Measurements from ENCODE around the gene NDUFS2. TPM values are rescaled to one million over a fixed set of nuclear protein-coding genes. Genes with fewer than 3 reads are reported as not detected.

Gene NDUFS2
- total and polyA plus RNA-seq, 10 of the 15 experiments (the other 5 are each of a cell fraction or from before 2014, with no cell fraction given) = 66.5 to 215 (median 148) TPM

DNA sequence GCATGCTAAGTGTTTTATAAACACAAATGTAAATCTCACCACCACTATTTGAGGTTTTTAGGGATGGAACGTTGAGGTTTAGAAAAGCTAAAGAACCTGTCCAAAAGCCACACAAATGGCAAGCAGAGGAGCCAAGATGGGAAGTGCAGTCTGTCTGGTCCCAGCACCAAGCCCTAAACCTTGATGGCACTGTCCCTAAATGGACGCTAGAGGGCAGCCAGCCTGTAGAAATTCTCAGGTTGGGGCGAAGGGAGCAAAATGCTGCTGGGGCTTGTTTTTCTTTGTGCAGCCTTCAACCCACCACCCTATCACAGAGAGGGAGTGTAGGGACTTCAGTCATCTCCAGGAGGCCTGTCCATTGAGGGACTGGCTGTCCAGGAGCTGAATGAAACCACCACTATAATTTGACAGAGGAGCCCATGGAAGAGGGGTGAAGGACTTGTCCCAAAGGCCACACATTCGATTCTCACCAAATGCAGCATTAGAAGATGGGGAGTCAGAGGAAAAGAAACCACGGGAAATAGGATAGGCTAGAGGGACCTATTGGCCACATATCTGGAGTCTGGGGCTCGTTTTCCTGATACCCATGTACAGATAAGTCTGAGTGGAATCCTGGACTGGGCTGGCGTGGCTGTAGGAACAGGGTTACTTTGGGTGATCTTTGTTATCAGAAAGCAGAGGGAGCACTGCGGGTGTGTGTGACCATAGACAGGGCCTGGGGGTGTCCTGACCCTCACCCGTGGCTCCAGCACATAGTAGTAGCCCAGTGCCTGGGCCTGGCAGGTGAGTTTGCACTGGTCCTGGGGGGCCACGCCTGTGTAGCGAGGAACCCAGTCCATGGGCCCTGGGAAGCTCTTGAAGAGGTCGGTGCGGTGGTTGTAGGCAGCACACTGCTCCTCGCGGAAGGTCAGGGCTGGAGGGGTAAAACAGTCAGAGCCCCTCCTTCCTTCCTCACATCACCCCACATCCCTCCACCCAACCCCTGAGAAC is 9.4 kb upstream of the NDUFS2 start (continued):
- TF ChIP-seq, protein P1, sequence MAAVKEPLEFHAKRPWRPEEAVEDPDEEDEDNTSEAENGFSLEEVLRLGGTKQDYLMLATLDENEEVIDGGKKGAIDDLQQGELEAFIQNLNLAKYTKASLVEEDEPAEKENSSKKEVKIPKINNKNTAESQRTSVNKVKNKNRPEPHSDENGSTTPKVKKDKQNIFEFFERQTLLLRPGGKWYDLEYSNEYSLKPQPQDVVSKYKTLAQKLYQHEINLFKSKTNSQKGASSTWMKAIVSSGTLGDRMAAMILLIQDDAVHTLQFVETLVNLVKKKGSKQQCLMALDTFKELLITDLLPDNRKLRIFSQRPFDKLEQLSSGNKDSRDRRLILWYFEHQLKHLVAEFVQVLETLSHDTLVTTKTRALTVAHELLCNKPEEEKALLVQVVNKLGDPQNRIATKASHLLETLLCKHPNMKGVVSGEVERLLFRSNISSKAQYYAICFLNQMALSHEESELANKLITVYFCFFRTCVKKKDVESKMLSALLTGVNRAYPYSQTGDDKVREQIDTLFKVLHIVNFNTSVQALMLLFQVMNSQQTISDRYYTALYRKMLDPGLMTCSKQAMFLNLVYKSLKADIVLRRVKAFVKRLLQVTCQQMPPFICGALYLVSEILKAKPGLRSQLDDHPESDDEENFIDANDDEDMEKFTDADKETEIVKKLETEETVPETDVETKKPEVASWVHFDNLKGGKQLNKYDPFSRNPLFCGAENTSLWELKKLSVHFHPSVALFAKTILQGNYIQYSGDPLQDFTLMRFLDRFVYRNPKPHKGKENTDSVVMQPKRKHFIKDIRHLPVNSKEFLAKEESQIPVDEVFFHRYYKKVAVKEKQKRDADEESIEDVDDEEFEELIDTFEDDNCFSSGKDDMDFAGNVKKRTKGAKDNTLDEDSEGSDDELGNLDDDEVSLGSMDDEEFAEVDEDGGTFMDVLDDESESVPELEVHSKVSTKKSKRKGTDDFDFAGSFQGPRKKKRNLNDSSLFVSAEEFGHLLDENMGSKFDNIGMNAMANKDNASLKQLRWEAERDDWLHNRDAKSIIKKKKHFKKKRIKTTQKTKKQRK (IDR thresholded peaks at IDR 0.05; ENCODE audit: low read depth, low read length) = no peak
- TF ChIP-seq SUPT20H (IDR thresholded peaks at IDR 0.05; ENCODE audit: borderline replicate concordance, control insufficient read depth, low read depth, low read length) (no peak), FOXM1 (IDR thresholded peaks at IDR 0.05; ENCODE audit: low read depth, low read length) (no peak), IRF4 (IDR thresholded peaks at IDR 0.05; ENCODE audit: low read depth, low read length) (0 out of 2 replicates have a peak, but pooled peaks have one; percentile 31), FOXK2 (IDR thresholded peaks at IDR 0.05) (no peak), ASH2L (IDR thresholded peaks at IDR 0.05; ENCODE audit: borderline replicate concordance, low read depth) (no peak), JUND (IDR thresholded peaks at IDR 0.05; ENCODE audit: low read depth, low read length) (no peak), ESRRA (IDR thresholded peaks at IDR 0.05; ENCODE audit: low read length) (no peak), MEF2B (IDR thresholded peaks at IDR 0.05; ENCODE audit: partially characterized antibody, poor library complexity, severe bottlenecking) (no peak), RELA (IDR thresholded peaks at IDR 0.05; ENCODE audit: borderline replicate concordance, partially characterized antibody) (no peak), SREBF1 (IDR thresholded peaks at IDR 0.05; ENCODE audit: low read length) (no peak), KAT2A (conservative IDR thresholded peaks at IDR 0.05; ENCODE audit: control insufficient read depth, low read depth, low read length) (no peak), POLR2AphosphoS2 (IDR thresholded peaks at IDR 0.05; ENCODE audit: low read depth, low read length) (no peak), FOS (IDR thresholded peaks at IDR 0.05; ENCODE audit: borderline replicate concordance, extremely low read depth, insufficient read length) (no peak), ZNF274 (IDR thresholded peaks at IDR 0.05; ENCODE audit: insufficient read depth, insufficient read length) (no peak)
- TF ChIP-seq, protein P2, sequence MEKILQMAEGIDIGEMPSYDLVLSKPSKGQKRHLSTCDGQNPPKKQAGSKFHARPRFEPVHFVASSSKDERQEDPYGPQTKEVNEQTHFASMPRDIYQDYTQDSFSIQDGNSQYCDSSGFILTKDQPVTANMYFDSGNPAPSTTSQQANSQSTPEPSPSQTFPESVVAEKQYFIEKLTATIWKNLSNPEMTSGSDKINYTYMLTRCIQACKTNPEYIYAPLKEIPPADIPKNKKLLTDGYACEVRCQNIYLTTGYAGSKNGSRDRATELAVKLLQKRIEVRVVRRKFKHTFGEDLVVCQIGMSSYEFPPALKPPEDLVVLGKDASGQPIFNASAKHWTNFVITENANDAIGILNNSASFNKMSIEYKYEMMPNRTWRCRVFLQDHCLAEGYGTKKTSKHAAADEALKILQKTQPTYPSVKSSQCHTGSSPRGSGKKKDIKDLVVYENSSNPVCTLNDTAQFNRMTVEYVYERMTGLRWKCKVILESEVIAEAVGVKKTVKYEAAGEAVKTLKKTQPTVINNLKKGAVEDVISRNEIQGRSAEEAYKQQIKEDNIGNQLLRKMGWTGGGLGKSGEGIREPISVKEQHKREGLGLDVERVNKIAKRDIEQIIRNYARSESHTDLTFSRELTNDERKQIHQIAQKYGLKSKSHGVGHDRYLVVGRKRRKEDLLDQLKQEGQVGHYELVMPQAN (conservative IDR thresholded peaks at IDR 0.05) = no peak
- TF ChIP-seq, protein P3, sequence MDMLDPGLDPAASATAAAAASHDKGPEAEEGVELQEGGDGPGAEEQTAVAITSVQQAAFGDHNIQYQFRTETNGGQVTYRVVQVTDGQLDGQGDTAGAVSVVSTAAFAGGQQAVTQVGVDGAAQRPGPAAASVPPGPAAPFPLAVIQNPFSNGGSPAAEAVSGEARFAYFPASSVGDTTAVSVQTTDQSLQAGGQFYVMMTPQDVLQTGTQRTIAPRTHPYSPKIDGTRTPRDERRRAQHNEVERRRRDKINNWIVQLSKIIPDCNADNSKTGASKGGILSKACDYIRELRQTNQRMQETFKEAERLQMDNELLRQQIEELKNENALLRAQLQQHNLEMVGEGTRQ (IDR thresholded peaks at IDR 0.05; ENCODE audit: borderline replicate concordance, low read depth, low read length) = no peak
- TF ChIP-seq, protein P4, sequence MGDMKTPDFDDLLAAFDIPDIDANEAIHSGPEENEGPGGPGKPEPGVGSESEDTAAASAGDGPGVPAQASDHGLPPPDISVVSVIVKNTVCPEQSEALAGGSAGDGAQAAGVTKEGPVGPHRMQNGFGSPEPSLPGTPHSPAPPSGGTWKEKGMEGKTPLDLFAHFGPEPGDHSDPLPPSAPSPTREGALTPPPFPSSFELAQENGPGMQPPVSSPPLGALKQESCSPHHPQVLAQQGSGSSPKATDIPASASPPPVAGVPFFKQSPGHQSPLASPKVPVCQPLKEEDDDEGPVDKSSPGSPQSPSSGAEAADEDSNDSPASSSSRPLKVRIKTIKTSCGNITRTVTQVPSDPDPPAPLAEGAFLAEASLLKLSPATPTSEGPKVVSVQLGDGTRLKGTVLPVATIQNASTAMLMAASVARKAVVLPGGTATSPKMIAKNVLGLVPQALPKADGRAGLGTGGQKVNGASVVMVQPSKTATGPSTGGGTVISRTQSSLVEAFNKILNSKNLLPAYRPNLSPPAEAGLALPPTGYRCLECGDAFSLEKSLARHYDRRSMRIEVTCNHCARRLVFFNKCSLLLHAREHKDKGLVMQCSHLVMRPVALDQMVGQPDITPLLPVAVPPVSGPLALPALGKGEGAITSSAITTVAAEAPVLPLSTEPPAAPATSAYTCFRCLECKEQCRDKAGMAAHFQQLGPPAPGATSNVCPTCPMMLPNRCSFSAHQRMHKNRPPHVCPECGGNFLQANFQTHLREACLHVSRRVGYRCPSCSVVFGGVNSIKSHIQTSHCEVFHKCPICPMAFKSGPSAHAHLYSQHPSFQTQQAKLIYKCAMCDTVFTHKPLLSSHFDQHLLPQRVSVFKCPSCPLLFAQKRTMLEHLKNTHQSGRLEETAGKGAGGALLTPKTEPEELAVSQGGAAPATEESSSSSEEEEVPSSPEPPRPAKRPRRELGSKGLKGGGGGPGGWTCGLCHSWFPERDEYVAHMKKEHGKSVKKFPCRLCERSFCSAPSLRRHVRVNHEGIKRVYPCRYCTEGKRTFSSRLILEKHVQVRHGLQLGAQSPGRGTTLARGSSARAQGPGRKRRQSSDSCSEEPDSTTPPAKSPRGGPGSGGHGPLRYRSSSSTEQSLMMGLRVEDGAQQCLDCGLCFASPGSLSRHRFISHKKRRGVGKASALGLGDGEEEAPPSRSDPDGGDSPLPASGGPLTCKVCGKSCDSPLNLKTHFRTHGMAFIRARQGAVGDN (IDR thresholded peaks at IDR 0.05) = no peak
